ENCODE data around the gene EBF3.

The EBF3 gene

DNA sequence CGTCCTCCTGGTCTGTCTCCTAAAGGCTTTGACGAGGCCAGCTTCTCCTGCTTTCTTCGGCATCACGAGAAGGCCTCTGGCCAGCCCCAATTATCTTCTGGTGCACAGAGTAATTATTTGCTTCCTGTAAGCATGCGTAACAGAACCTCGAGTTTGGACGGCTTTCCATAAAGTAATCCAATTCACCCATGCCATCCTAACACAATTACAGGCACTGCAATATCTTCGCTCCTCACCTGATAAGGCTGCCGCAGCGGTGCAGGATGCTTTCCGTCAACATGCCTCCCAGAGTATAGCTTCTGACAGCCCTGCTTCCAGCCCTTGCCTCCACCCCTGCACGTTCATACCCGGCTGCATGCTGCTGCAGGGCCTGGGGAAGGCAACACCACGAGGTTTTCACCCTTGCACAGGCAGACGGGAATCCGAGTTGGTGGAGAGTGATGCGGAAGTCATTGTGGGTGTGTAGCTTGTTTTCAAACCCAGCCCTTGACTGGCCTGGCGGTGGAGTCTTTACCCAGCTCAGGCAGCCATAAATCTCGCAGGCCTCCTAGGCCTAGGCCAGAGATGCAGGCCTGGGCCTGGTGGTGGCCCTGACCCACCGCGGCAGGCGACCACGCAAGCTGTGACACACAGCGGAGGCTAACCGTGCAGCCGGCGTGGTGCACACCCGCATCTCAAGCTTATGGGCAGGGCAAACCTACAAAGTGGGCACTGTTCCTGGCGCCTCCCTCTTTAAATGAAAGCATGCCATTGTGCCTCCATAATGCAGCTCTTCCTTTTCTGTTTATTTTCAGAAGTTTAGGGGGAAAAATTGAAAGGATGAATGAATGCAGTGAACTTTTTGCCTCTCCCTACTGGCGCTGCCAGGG is 12.7 kb downstream of the EBF3 start:
- peaks cover 2% of the 10 kb centered on the region; the same call in 1 of the 2 replicates for H3K4me1 ChIP-seq (ENCODE audit: control insufficient read depth, insufficient read depth, low read length)
- no peaks in the 10 kb centered on the region for H3K36me3 ChIP-seq (ENCODE audit: control insufficient read depth, insufficient read depth, low read length)
- H3K27me3 ChIP-seq (ENCODE audit: control insufficient read depth, insufficient read depth, low read length), result peaks cover 11% of the 10 kb centered on the region; the same call in 1 of the 2 replicates
- H3K27ac ChIP-seq (ENCODE audit: low read length), result no peak overlapping the region
- H3K4me3 ChIP-seq (ENCODE audit: low read length), result no peak overlapping the region
- H3K9me3 ChIP-seq (ENCODE audit: control insufficient read depth, insufficient read depth, low read length), result no peaks in the 10 kb centered on the region
- WGBS (ENCODE audit: insufficient coverage, insufficient read length), result no CpG with 5 or more reads among the region's 30 CpGs
- no peak for DNase-seq (ENCODE audit: low read depth, low spot score)

DNA sequence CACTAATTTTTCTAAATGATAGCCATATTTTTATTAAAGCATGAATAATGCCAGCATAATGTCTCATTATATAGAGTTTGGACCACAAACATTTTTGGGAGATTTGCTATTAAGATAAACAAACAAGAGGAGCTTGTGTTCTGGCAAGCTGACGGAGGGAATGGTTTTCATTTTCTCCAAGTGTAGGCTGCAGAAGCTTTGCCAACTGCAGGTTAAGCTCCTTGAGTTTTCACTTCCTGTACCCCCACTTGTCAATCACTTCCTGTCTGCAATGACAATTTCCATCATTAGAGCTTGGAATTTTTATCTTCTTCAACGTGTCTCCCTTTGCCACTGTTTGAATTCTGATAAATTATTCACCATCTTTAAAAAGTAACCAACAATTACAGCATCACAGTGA is 13.4 kb downstream of the EBF3 start:
- peaks cover 2% of the 10 kb centered on the region; the same call in 1 of the 2 replicates for H3K4me1 ChIP-seq (ENCODE audit: control insufficient read depth, insufficient read depth, low read length)
- no CpG with 5 or more reads among the region's 2 CpGs for WGBS (ENCODE audit: insufficient coverage, insufficient read length)
- peaks cover 5% of the 10 kb centered on the region; the same call in 1 of the 2 replicates for H3K27me3 ChIP-seq (ENCODE audit: control insufficient read depth, insufficient read depth, low read length)
- no peaks in the 10 kb centered on the region for H3K36me3 ChIP-seq (ENCODE audit: control insufficient read depth, insufficient read depth, low read length)
- no peak for DNase-seq (ENCODE audit: low read depth, low spot score)
- no peak overlapping the region for H3K27ac ChIP-seq (ENCODE audit: low read length)
- no peaks in the 10 kb centered on the region for H3K9me3 ChIP-seq (ENCODE audit: control insufficient read depth, insufficient read depth, low read length)
- H3K4me3 ChIP-seq (ENCODE audit: low read length), result no peak overlapping the region

DNA sequence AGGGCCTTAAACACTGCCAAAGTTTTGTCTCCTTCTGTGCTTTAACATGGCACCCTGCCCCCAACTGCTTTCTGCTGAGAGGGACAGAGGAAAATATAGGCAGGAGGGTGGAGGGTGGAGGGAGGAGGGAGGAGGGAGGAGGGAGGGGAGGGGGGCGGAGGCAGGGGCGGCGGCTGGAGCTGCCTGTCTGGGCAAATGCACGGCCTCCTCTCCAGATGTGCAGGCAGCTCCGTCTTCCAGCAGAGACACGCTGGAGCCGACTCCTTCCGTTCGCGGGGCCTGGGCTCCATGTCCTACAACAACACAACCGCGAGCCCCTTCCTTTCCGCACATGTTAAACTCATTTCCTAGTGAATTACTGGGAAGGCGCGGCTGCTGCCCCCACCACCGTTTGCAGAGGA is 14.2 kb downstream of the EBF3 start:
- Histone ChIP-seq H3K4me3 (ENCODE audit: low read length) (no peak overlapping the region; the same call in 1 of the 2 replicates), H3K27ac (ENCODE audit: low read length) (no peak overlapping the region), H3K36me3 (ENCODE audit: control insufficient read depth, insufficient read depth, low read length) (no peaks in the 10 kb centered on the region), H3K27me3 (ENCODE audit: control insufficient read depth, insufficient read depth, low read length) (peaks cover 2% of the 10 kb centered on the region; the same call in 1 of the 2 replicates), H3K4me1 (ENCODE audit: control insufficient read depth, insufficient read depth, low read length) (peaks cover 2% of the 10 kb centered on the region; the same call in 1 of the 2 replicates), H3K9me3 (ENCODE audit: control insufficient read depth, insufficient read depth, low read length) (no peaks in the 10 kb centered on the region)
- no CpG with 5 or more reads among the region's 16 CpGs for WGBS (ENCODE audit: insufficient coverage, insufficient read length)
- DNase-seq (ENCODE audit: low read depth, low spot score), result no peak

DNA sequence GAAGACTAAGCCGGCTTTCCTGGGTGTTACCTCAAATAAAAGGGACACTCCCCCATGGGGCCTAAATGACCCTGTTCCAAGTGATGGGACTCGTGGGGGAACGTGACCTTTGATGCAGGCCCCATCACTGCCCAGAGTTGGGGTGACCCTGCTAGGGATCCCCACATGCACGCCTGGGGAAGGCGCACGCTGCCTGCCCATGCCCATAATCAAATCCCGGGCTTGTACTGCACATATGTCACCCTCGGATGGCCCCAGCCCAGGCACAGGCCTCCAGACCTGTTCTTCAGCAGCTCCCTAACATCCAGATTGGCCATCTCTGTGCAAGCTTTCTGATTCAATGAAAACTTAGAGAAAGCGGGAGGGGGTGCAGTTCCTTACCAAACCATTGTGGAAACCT is 14.7 kb downstream of the EBF3 start:
- no peaks in the 10 kb centered on the region for H3K36me3 ChIP-seq (ENCODE audit: control insufficient read depth, insufficient read depth, low read length)
- no peak for DNase-seq (ENCODE audit: low read depth, low spot score)
- no peaks in the 10 kb centered on the region; the same call in 1 of the 2 replicates for H3K27me3 ChIP-seq (ENCODE audit: control insufficient read depth, insufficient read depth, low read length)
- peaks cover 2% of the 10 kb centered on the region; the same call in 1 of the 2 replicates for H3K4me1 ChIP-seq (ENCODE audit: control insufficient read depth, insufficient read depth, low read length)
- WGBS (ENCODE audit: insufficient coverage, insufficient read length), result no CpG with 5 or more reads among the region's 9 CpGs
- H3K4me3 ChIP-seq (ENCODE audit: low read length), result no peak overlapping the region
- H3K9me3 ChIP-seq (ENCODE audit: control insufficient read depth, insufficient read depth, low read length), result no peaks in the 10 kb centered on the region
- no peak overlapping the region for H3K27ac ChIP-seq (ENCODE audit: low read length)

DNA sequence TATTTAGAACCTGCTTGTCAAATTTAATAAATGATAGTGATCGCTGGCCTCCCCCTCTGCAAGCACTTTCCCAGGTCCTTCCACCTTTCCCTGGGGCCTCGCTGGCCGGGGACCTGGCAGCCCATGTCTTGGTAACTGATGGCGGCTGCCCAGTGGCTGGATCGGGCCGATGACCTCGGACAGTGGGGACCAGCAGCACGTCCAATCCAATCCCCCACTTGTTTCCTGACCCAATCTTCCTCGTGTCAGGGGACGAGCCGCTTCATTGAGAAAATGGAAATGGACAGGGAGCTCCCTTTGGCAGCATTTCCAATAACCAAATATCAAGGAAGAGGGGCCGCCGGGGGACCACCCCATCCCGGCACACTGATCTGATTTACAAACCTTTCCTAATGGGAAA is 17.2 kb downstream of the EBF3 start:
- Histone ChIP-seq H3K27me3 (ENCODE audit: control insufficient read depth, insufficient read depth, low read length) (no peaks in the 10 kb centered on the region), H3K36me3 (ENCODE audit: control insufficient read depth, insufficient read depth, low read length) (no peaks in the 10 kb centered on the region), H3K4me1 (ENCODE audit: control insufficient read depth, insufficient read depth, low read length) (peaks cover 2% of the 10 kb centered on the region; the same call in 1 of the 2 replicates), H3K4me3 (ENCODE audit: low read length) (no peak overlapping the region), H3K27ac (ENCODE audit: low read length) (no peak overlapping the region), H3K9me3 (ENCODE audit: control insufficient read depth, insufficient read depth, low read length) (no peaks in the 10 kb centered on the region)
- WGBS (ENCODE audit: insufficient coverage, insufficient read length), result no CpG with 5 or more reads among the region's 14 CpGs
- DNase-seq (ENCODE audit: low read depth, low spot score), result no peak

DNA sequence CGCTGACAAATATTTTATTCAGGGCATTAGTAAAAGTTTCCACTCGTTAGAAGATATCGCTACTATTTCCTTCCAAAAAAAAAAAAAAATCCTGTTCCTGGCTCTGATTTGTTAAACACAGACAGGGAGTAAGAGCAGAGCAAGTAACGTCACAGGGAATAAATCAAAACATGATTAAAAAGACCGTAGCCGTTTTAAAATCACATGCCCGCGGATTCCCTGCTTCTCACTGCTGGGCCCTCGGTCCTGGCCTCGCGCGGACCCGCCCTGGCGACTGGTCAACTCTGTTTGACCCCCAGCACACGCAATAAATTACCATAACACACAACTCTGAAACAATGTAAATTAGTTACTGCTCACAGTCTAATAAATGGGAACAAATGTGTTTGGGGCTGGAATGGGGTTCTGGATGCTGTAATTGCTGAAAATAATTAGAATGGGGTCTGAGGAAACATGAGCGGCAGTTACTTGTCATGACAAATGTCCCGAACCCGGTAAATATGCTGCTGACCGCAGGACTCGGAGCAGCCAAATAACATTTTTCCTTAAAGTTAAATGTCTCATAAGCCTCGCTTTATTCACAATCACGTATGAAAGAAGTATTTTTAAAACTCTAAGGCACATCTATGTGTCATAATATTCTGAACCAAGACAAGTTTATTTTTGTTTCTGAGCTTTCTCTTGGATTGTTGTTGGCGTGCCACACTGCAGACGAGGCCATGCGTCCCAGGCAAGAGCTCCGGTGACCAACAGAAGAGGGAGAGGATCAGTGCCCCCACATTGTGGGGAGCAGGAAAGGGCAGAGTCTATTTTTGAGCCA is 17.9 kb downstream of the EBF3 start:
- Histone ChIP-seq H3K4me3 (ENCODE audit: low read length) (no peak overlapping the region), H3K27me3 (ENCODE audit: control insufficient read depth, insufficient read depth, low read length) (no peaks in the 10 kb centered on the region), H3K4me1 (ENCODE audit: control insufficient read depth, insufficient read depth, low read length) (peaks cover 2% of the 10 kb centered on the region; the same call in 1 of the 2 replicates), H3K27ac (ENCODE audit: low read length) (no peak overlapping the region), H3K9me3 (ENCODE audit: control insufficient read depth, insufficient read depth, low read length) (no peaks in the 10 kb centered on the region), H3K36me3 (ENCODE audit: control insufficient read depth, insufficient read depth, low read length) (no peaks in the 10 kb centered on the region)
- DNase-seq (ENCODE audit: low read depth, low spot score), result no peak
- no CpG with 5 or more reads among the region's 26 CpGs for WGBS (ENCODE audit: insufficient coverage, insufficient read length)

DNA sequence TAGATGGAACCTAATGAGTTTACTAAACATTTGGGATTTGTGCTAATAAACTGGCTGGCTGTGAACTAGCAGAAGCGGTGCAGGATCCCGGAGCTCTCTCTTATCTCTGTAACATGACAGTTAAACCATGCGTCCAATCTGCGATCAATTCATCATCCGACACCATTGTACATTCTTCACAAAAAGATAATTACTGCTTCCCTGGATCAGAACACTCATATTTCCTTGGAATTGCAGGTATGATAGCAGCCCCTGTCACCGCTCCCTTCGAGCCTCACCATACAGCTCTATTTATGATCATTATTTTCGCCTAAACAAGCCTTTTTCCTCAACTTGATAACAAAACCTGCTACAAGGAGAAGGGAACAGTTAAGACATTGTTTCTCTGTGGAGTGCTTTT is 18.5 kb downstream of the EBF3 start:
- H3K4me3 ChIP-seq (ENCODE audit: low read length), result no peak overlapping the region
- H3K36me3 ChIP-seq (ENCODE audit: control insufficient read depth, insufficient read depth, low read length), result no peaks in the 10 kb centered on the region
- H3K9me3 ChIP-seq (ENCODE audit: control insufficient read depth, insufficient read depth, low read length), result no peaks in the 10 kb centered on the region
- H3K27ac ChIP-seq (ENCODE audit: low read length), result no peak overlapping the region
- H3K27me3 ChIP-seq (ENCODE audit: control insufficient read depth, insufficient read depth, low read length), result no peaks in the 10 kb centered on the region
- DNase-seq (ENCODE audit: low read depth, low spot score), result no peak
- H3K4me1 ChIP-seq (ENCODE audit: control insufficient read depth, insufficient read depth, low read length), result peaks cover 2% of the 10 kb centered on the region; the same call in 1 of the 2 replicates
- WGBS (ENCODE audit: insufficient coverage, insufficient read length), result no CpG with 5 or more reads among the region's 8 CpGs

DNA sequence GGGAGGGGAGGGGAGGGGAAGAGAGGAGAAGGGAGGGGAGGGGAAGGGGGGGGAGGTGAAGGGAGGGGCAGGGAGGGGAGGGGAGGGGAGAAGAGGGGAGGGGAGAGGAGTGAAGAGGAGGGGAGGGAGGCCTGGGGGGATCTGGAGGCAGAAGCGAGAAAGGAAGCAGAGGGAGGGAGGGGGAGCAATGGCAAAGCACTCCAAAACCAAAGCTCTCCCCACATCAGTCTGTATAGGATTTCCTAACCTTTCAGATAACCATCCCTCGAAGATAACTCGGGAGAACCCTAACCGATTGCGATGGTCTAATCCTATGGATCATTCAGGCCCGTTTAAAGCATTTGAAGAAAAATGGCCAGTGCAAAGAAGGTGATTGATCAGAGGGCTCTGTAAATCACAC is 19.0 kb downstream of the EBF3 start:
- no peaks in the 10 kb centered on the region for H3K27me3 ChIP-seq (ENCODE audit: control insufficient read depth, insufficient read depth, low read length)
- no peaks in the 10 kb centered on the region for H3K9me3 ChIP-seq (ENCODE audit: control insufficient read depth, insufficient read depth, low read length)
- H3K4me3 ChIP-seq (ENCODE audit: low read length), result no peak overlapping the region
- no CpG with 5 or more reads among the region's 6 CpGs for WGBS (ENCODE audit: insufficient coverage, insufficient read length)
- H3K4me1 ChIP-seq (ENCODE audit: control insufficient read depth, insufficient read depth, low read length), result peaks cover 2% of the 10 kb centered on the region; the same call in 1 of the 2 replicates
- DNase-seq (ENCODE audit: low read depth, low spot score), result no peak
- no peak overlapping the region for H3K27ac ChIP-seq (ENCODE audit: low read length)
- no peaks in the 10 kb centered on the region for H3K36me3 ChIP-seq (ENCODE audit: control insufficient read depth, insufficient read depth, low read length)

DNA sequence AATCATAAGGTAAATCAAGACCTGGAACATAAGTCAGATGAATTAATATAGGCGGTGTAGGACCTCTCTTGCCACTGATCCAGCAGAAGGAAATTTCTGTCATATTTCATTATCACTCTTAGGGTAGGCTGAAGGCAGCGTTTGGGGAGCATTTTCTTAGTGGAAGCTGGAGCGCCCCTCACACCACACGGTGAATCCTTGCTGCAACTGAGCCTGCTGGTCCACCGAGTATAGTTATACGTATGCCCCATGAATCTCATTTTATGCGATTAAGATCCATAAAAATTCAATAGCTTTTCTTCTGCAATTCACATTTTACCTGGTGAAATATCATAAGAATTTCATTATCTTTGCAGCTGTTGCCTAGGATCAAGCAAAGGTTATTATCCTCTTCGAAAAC is 19.6 kb downstream of the EBF3 start:
- Histone ChIP-seq H3K4me1 (ENCODE audit: control insufficient read depth, insufficient read depth, low read length) (peaks cover under 1% of the 10 kb centered on the region; the same call in 1 of the 2 replicates), H3K9me3 (ENCODE audit: control insufficient read depth, insufficient read depth, low read length) (no peaks in the 10 kb centered on the region), H3K27me3 (ENCODE audit: control insufficient read depth, insufficient read depth, low read length) (no peaks in the 10 kb centered on the region), H3K4me3 (ENCODE audit: low read length) (no peak overlapping the region), H3K36me3 (ENCODE audit: control insufficient read depth, insufficient read depth, low read length) (no peaks in the 10 kb centered on the region), H3K27ac (ENCODE audit: low read length) (no peak overlapping the region)
- DNase-seq (ENCODE audit: low read depth, low spot score), result no peak
- WGBS (ENCODE audit: insufficient coverage, insufficient read length), result no CpG with 5 or more reads among the region's 8 CpGs

DNA sequence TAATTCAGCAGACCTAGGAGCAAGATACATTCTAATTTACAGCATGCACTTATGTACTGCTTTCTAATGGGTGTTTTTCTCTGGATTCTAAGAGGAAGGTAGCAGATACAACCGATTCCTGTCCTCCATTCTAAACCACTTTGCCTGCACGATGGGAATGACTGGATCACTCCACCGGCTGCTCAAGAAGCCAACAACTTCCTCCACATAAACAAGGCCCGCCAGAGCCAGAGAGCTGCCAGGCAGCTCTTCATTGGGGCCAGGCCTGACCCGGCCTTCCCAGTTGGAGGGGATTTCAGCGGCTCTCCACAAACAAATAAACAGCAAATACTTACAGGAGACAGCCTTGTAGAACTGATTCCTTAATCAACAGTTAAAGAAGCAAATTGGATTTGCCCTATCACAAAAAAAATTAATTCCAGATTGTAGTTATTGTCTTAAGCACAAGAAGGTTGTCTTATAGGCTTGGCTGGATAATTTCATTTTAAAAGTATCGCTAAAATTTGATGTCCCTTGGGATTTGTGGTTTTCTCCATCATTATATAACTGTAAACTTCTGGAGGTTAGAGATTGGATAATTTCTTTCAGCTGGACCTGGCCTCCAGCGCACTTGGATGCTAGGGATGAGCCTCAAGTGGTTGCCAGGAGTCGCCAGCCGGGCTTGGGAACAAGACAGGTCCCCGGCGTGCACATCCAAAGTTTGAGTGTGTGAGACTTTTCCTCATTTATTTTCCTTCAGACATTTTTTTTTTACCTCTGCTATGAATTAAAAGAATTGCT is 20.9 kb downstream of the EBF3 start:
- no peaks in the 10 kb centered on the region for H3K27me3 ChIP-seq (ENCODE audit: control insufficient read depth, insufficient read depth, low read length)
- no peak overlapping the region for H3K27ac ChIP-seq (ENCODE audit: low read length)
- H3K4me1 ChIP-seq (ENCODE audit: control insufficient read depth, insufficient read depth, low read length), result no peaks in the 10 kb centered on the region
- H3K36me3 ChIP-seq (ENCODE audit: control insufficient read depth, insufficient read depth, low read length), result no peaks in the 10 kb centered on the region
- WGBS (ENCODE audit: insufficient coverage, insufficient read length), result no CpG with 5 or more reads among the region's 12 CpGs
- no peak overlapping the region for H3K4me3 ChIP-seq (ENCODE audit: low read length)
- H3K9me3 ChIP-seq (ENCODE audit: control insufficient read depth, insufficient read depth, low read length), result no peaks in the 10 kb centered on the region
- no peak for DNase-seq (ENCODE audit: low read depth, low spot score)

Measured in iPS DF 6.9 (cell line).